Measurements from ENCODE around the gene IQCE.

Gene IQCE

GRCh38 chr7:2624293-2624886 is 65.6 kb downstream of the IQCE start:
- DNase-seq = no peak
- no peaks in the 10 kb centered on the region for H3K36me3 ChIP-seq (replicated peaks; ENCODE audit: insufficient read depth, low read length)
- H3F3A ChIP-seq (ENCODE audit: insufficient read depth, low read length) = no peaks in the 10 kb centered on the region
- H3K9me3 ChIP-seq (replicated peaks; ENCODE audit: insufficient read depth, low read length) = no peaks in the 10 kb centered on the region
- H2AFZ ChIP-seq (ENCODE audit: low read length) = no peak overlapping the region
- no peak overlapping the region for H3K4me3 ChIP-seq (ENCODE audit: low read length)
- no peak overlapping the region for H3K9ac ChIP-seq (ENCODE audit: low read length)
- no peak overlapping the region for H3K4me2 ChIP-seq (ENCODE audit: low read depth, low read length)
- H4K20me1 ChIP-seq (ENCODE audit: insufficient read depth, low read length) = no peaks in the 10 kb centered on the region
- no peaks in the 10 kb centered on the region for H3K4me1 ChIP-seq (ENCODE audit: low read length)
- no peak for TF ChIP-seq CTCF (IDR thresholded peaks at IDR 0.05; ENCODE audit: low read length)
- no peak for TF ChIP-seq EZH2phosphoT487 (IDR thresholded peaks at IDR 0.05; ENCODE audit: low read length)
- TF ChIP-seq EZH2 (optimal IDR thresholded peaks at IDR 0.05; ENCODE audit: low read depth, low read length) = no peak
- no peaks in the 10 kb centered on the region for H3K79me2 ChIP-seq (ENCODE audit: low read length)
- H3K27ac ChIP-seq (ENCODE audit: low read length) = no peak overlapping the region
- peaks cover 76% of the 10 kb centered on the region for H3K27me3 ChIP-seq (replicated peaks; ENCODE audit: insufficient read depth, low read length)
- no peaks in the 10 kb centered on the region for H3K9me2 ChIP-seq (replicated peaks; ENCODE audit: insufficient read depth, low read length)

- Histone ChIP-seq H3K79me2 (ENCODE audit: low read length) (no peaks in the 10 kb centered on the region), H4K20me1 (ENCODE audit: insufficient read depth, low read length) (no peaks in the 10 kb centered on the region), H3K9me2 (replicated peaks; ENCODE audit: insufficient read depth, low read length) (no peaks in the 10 kb centered on the region), H3F3A (ENCODE audit: insufficient read depth, low read length) (no peaks in the 10 kb centered on the region), H3K4me1 (ENCODE audit: low read length) (no peaks in the 10 kb centered on the region), H3K4me3 (ENCODE audit: low read length) (no peak overlapping the region), H3K27me3 (replicated peaks; ENCODE audit: insufficient read depth, low read length) (peaks cover 82% of the 10 kb centered on the region), H3K36me3 (replicated peaks; ENCODE audit: insufficient read depth, low read length) (no peaks in the 10 kb centered on the region), H3K9ac (ENCODE audit: low read length) (no peak overlapping the region), H2AFZ (ENCODE audit: low read length) (no peak overlapping the region), H3K4me2 (ENCODE audit: low read depth, low read length) (no peak overlapping the region), H3K27ac (ENCODE audit: low read length) (no peak overlapping the region), H3K9me3 (replicated peaks; ENCODE audit: insufficient read depth, low read length) (no peaks in the 10 kb centered on the region)
- TF ChIP-seq EZH2phosphoT487 (IDR thresholded peaks at IDR 0.05; ENCODE audit: low read length) (no peak), CTCF (IDR thresholded peaks at IDR 0.05; ENCODE audit: low read length) (no peak), EZH2 (optimal IDR thresholded peaks at IDR 0.05; ENCODE audit: low read depth, low read length) (no peak)
- no peak for DNase-seq
Observed at GRCh38 chr7:2626498-2627117, 67.8 kb downstream of the IQCE start.

GRCh38 chr7:2627258-2628129 is 68.7 kb downstream of the IQCE start:
- Histone ChIP-seq H4K20me1 (ENCODE audit: insufficient read depth, low read length) (no peaks in the 10 kb centered on the region), H3K4me3 (ENCODE audit: low read length) (no peak overlapping the region), H3K79me2 (ENCODE audit: low read length) (no peaks in the 10 kb centered on the region), H2AFZ (ENCODE audit: low read length) (no peak overlapping the region), H3K9me2 (replicated peaks; ENCODE audit: insufficient read depth, low read length) (no peaks in the 10 kb centered on the region), H3K4me1 (ENCODE audit: low read length) (no peaks in the 10 kb centered on the region), H3K36me3 (replicated peaks; ENCODE audit: insufficient read depth, low read length) (no peaks in the 10 kb centered on the region), H3K27me3 (replicated peaks; ENCODE audit: insufficient read depth, low read length) (peaks cover 80% of the 10 kb centered on the region), H3K9ac (ENCODE audit: low read length) (no peak overlapping the region), H3K27ac (ENCODE audit: low read length) (no peak overlapping the region), H3K4me2 (ENCODE audit: low read depth, low read length) (no peak overlapping the region), H3F3A (ENCODE audit: insufficient read depth, low read length) (no peaks in the 10 kb centered on the region), H3K9me3 (replicated peaks; ENCODE audit: insufficient read depth, low read length) (no peaks in the 10 kb centered on the region)
- TF ChIP-seq EZH2 (optimal IDR thresholded peaks at IDR 0.05; ENCODE audit: low read depth, low read length) (no peak), CTCF (IDR thresholded peaks at IDR 0.05; ENCODE audit: low read length) (no peak), EZH2phosphoT487 (IDR thresholded peaks at IDR 0.05; ENCODE audit: low read length) (no peak)
- DNase-seq = no peak

Measured in MM.1S (cell line).